HCT116 (cell line): Measurements from ENCODE around the gene APCDD1L. TPM values are rescaled to one million over a fixed set of nuclear protein-coding genes. Genes with fewer than 3 reads are reported as not detected.

Experiments
- ATAC-seq: fragments of 200-7000 bp; cut with Tn5 transposase; 2 replicates; pipeline ENCODE4 v1.9.1; 2020; ENCODE audit warnings: mild to moderate bottlenecking, moderate library complexity
- BruUV-seq: library from RNA; stranded (reverse); fragments of 400-500 nt; replicated peaks from 2 replicates; lab custom pipeline; 2021; lab: Mats Ljungman, UMichigan
- CTCF ChIA-PET: fragments of 300-600 bp; sonication (Branson Sonifier 250); formaldehyde crosslinking; loops from one replicate; lab custom pipeline; 2021; ENCODE audit warnings: antibody characterized with exemption; lab: Charles Lee
- POLR2A ChIA-PET: fragments of 300-600, 350-600 bp; sonication (Branson Sonifier 250); formaldehyde crosslinking; loops from one replicate; lab custom pipeline; 2021; ENCODE audit warnings: antibody characterized with exemption; lab: Charles Lee
- RAD21 ChIA-PET, 2 experiments: fragments of 300-600 bp; sonication (Branson Sonifier 250); formaldehyde crosslinking; loops; one replicate each; lab custom pipeline; 2023; ENCODE audit warnings: low total read pairs in 2 of 2; ENCODE audit not compliant: uncharacterized antibody in 2 of 2, unreplicated experiment in 2 of 2, low non-redundant PET in 1 of 2; lab: Charles Lee
- DNase-seq: peaks from one replicate; pipeline ENCODE4 v3.0.0-alpha.2; 2010; ENCODE audit warnings: low read depth, low spot score
- H2AFZ ChIP-seq: fragments of 200-600 bp; shearing (Covaris generic), sonication (generic); 2 replicates; pipeline ENCODE4 v1.6.1; 2017; ENCODE audit warnings: low read depth, mixed run types, mixed read lengths, antibody characterized with exemption, low read length; ENCODE audit not compliant: poor library complexity, severe bottlenecking
- H3K27ac ChIP-seq: 2 replicates; pipeline ENCODE4 v1.5.1; 2012; ENCODE audit warnings: low read depth, low read length
- H3K27me3 ChIP-seq: fragments of 200-600 bp; sonication (generic); 2 replicates; pipeline ENCODE4 v1.6.1; 2016; ENCODE audit warnings: mixed run types, low read length, mixed read lengths; ENCODE audit not compliant: insufficient read depth
- H3K36me3 ChIP-seq, 2 experiments: fragments of 200-500 bp in 1 of 2; fragments of 200-600 bp in 1 of 2; sonication (Bioruptor generic) in 1 of 2; sonication (generic) in 1 of 2; 2 replicates each; pipeline versions ENCODE4 v1.5.1 to v1.6.1; 2014 to 2016; ENCODE audit warnings: low read length in 2 of 2, inconsistent platforms in 1 of 2, mixed read lengths in 1 of 2, mixed run types in 1 of 2; ENCODE audit not compliant: insufficient read depth in 2 of 2, control insufficient read depth in 1 of 2
- H3K4me1 ChIP-seq, 2 experiments: fragments of 200-600 bp in 1 of 2; sonication (generic) in 1 of 2; 2 replicates each; pipeline versions ENCODE4 v1.5.1 to v1.6.1; 2012 to 2017; ENCODE audit warnings: low read length in 2 of 2, inconsistent platforms in 1 of 2, mild to moderate bottlenecking in 1 of 2, mixed read lengths in 1 of 2, mixed run types in 1 of 2, moderate library complexity in 1 of 2; ENCODE audit not compliant: insufficient read depth in 2 of 2, control insufficient read depth in 1 of 2
- H3K4me2 ChIP-seq: fragments of 200-600 bp; sonication (generic); 2 replicates; pipeline ENCODE4 v1.6.1; 2017; ENCODE audit warnings: mixed run types, low read length, mixed read lengths
- H3K4me3 ChIP-seq, 2 experiments: fragments of 200-600 bp in 1 of 2; sonication (generic) in 1 of 2; replicated peaks in 1 of 2; 2 replicates each; pipeline ENCODE4 v1.5.1; 2011 to 2016; ENCODE audit warnings: low read length in 2 of 2, control low read depth in 1 of 2, low read depth in 1 of 2, mild to moderate bottlenecking in 1 of 2, mixed read lengths in 1 of 2, mixed run types in 1 of 2
- H3K79me2 ChIP-seq: fragments of 200-600 bp; sonication (generic); 2 replicates; pipeline ENCODE4 v1.6.1; 2017; ENCODE audit warnings: mild to moderate bottlenecking, mixed run types, low read length, moderate library complexity, mixed read lengths; ENCODE audit not compliant: insufficient read depth
- H3K9ac ChIP-seq: fragments of 200-600 bp; sonication (generic); 2 replicates; pipeline ENCODE4 v1.6.1; 2016; ENCODE audit warnings: low read length, mixed read lengths
- H3K9me2 ChIP-seq: fragments of 200-600 bp; sonication (generic), shearing (Covaris generic); 2 replicates; pipeline ENCODE4 v1.6.1; 2017; ENCODE audit warnings: mixed run types, mild to moderate bottlenecking, moderate library complexity; ENCODE audit not compliant: insufficient read depth
- H3K9me3 ChIP-seq, 2 experiments: fragments of 200-500 bp in 1 of 2; fragments of 200-600 bp in 1 of 2; sonication (Bioruptor generic) in 1 of 2; sonication (generic) in 1 of 2; 2 replicates each; pipeline ENCODE4 v1.6.1; 2014 to 2017; ENCODE audit warnings: low read length in 2 of 2, mixed read lengths in 2 of 2, inconsistent platforms in 1 of 2, low read depth in 1 of 2, mild to moderate bottlenecking in 1 of 2, mixed run types in 1 of 2, moderate library complexity in 1 of 2; ENCODE audit not compliant: control insufficient read depth in 1 of 2, insufficient read depth in 1 of 2
- H4K20me1 ChIP-seq: fragments of 200-600 bp; sonication (generic), shearing (Covaris generic); 2 replicates; pipeline ENCODE4 v1.6.1; 2017; ENCODE audit warnings: mixed run types, mild to moderate bottlenecking, moderate library complexity; ENCODE audit not compliant: insufficient read depth
- ATF3 ChIP-seq: IDR thresholded peaks from 2 replicates; pipeline ENCODE4 v1.6.1; 2012
- CTCF ChIP-seq, 3 experiments: fragments of 200-600 bp in 1 of 3; sonication (generic) in 1 of 3; IDR thresholded peaks in 2 of 3; conservative IDR thresholded peaks in 1 of 3; 2 replicates each; pipeline ENCODE4 v1.5.1; 2012 to 2017; ENCODE audit warnings: low read depth in 2 of 3, low read length in 2 of 3, antibody characterized with exemption in 1 of 3, borderline replicate concordance in 1 of 3, control low read depth in 1 of 3, mild to moderate bottlenecking in 1 of 3, mixed read lengths in 1 of 3, mixed run types in 1 of 3, moderate library complexity in 1 of 3; ENCODE audit not compliant: insufficient read depth in 1 of 3
- ELF1 ChIP-seq: IDR thresholded peaks from 2 replicates; pipeline ENCODE4 v1.6.1; 2012; ENCODE audit warnings: low read depth, borderline replicate concordance
- FOSL1 ChIP-seq: IDR thresholded peaks from 2 replicates; pipeline ENCODE4 v1.6.1; 2012; ENCODE audit warnings: low read depth
- JUND ChIP-seq: IDR thresholded peaks from 2 replicates; pipeline ENCODE4 v1.6.1; 2012
- MAX ChIP-seq: IDR thresholded peaks from 2 replicates; pipeline ENCODE4 v1.6.1; 2012
- POLR2A ChIP-seq: IDR thresholded peaks from 2 replicates; pipeline ENCODE4 v1.7.0; 2011; ENCODE audit warnings: borderline replicate concordance; ENCODE audit not compliant: insufficient read depth, insufficient read length; ENCODE audit errors: extremely low read depth
- RAD21 ChIP-seq: IDR thresholded peaks from 2 replicates; pipeline ENCODE4 v1.6.1; 2012; ENCODE audit warnings: low read depth, mild to moderate bottlenecking
- REST ChIP-seq: IDR thresholded peaks from 2 replicates; pipeline ENCODE4 v1.6.1; 2012; ENCODE audit warnings: low read depth
- SIN3A ChIP-seq: IDR thresholded peaks from 2 replicates; pipeline ENCODE4 v1.6.1; 2012; ENCODE audit warnings: low read depth
- SP1 ChIP-seq: IDR thresholded peaks from 2 replicates; pipeline ENCODE4 v1.6.1; 2012; ENCODE audit warnings: low read depth
- SRF ChIP-seq: IDR thresholded peaks from 2 replicates; pipeline ENCODE4 v1.6.1; 2012; ENCODE audit warnings: low read depth
- TCF7L2 ChIP-seq: IDR thresholded peaks from 2 replicates; pipeline ENCODE4 v1.7.0; 2011; ENCODE audit warnings: borderline replicate concordance, inconsistent platforms; ENCODE audit not compliant: insufficient read depth, insufficient read length; ENCODE audit errors: extremely low read depth
- YY1 ChIP-seq: IDR thresholded peaks from 2 replicates; pipeline ENCODE4 v1.6.1; 2011; ENCODE audit warnings: low read length, low read depth, moderate library complexity, mild to moderate bottlenecking; ENCODE audit not compliant: insufficient replicate concordance; ENCODE audit errors: extremely low read depth
- ZBTB33 ChIP-seq: IDR thresholded peaks from 2 replicates; pipeline ENCODE4 v1.6.1; 2011; ENCODE audit warnings: mild to moderate bottlenecking, low read length, moderate library complexity; ENCODE audit not compliant: insufficient replicate concordance; ENCODE audit errors: extremely low read depth
- ZNF274 ChIP-seq: fragments of 200-500 bp; sonication (Bioruptor generic); IDR thresholded peaks from 2 replicates; pipeline ENCODE4 v1.6.1; 2014; ENCODE audit warnings: mild to moderate bottlenecking, low read depth, low read length, inconsistent platforms
- intact Hi-C: fragments of 100-400 bp; cut with micrococcal nuclease; formaldehyde crosslinking; loops from 2 replicates; pipeline ENCODE4 v1.10.0; 2022
- total RNA-seq: library from RNA; stranded (reverse); gene quantifications from one replicate; pipeline ENCODE4 v1.2.1, GENCODE V29; 2021; ENCODE audit not compliant: unreplicated experiment

The APCDD1L gene
- total RNA-seq, 1 experiment from 2014 or later, result not detected

- no peaks in the 10 kb centered on the region for H3K9me3 ChIP-seq
- POLR2A ChIA-PET, result no interaction called here
- no peak overlapping the region for H2AFZ ChIP-seq
- no peak overlapping the region for H3K9ac ChIP-seq
- TF ChIP-seq JUND, result no peak
- no peak for TF ChIP-seq ATF3
- TF ChIP-seq CTCF (IDR thresholded peaks at IDR 0.05 in 2 of 3, conservative IDR thresholded peaks at IDR 0.05 in 1 of 3; ENCODE audit: borderline replicate concordance in 1 of 3, insufficient read depth in 1 of 3, low read depth in 2 of 3, low read length in 2 of 3), result no peak
- no peak for TF ChIP-seq RAD21
- no peak for TF ChIP-seq ZBTB33
- no peak for TF ChIP-seq ZNF274
- no peak for TF ChIP-seq YY1
- TF ChIP-seq ELF1, result no peak
- no peak for TF ChIP-seq REST
- TF ChIP-seq FOSL1, result no peak
- TF ChIP-seq SIN3A, result no peak
- no peak for TF ChIP-seq TCF7L2
- no peak for TF ChIP-seq POLR2A
- TF ChIP-seq MAX, result no peak
- TF ChIP-seq SP1, result no peak
- no peak for TF ChIP-seq SRF
- peaks cover under 1% of the 10 kb centered on the region; the same call in 1 of the 2 replicates for H4K20me1 ChIP-seq
- RAD21 ChIA-PET, result no interaction called here
- no peaks in the 10 kb centered on the region for H3K36me3 ChIP-seq
- H3K79me2 ChIP-seq, result peaks cover 91% of the 10 kb centered on the region
- H3K4me3 ChIP-seq, result no peak overlapping the region
- H3K27me3 ChIP-seq, result no peaks in the 10 kb centered on the region
- no peak for DNase-seq
- BruUV-seq, result no TSS peak
- no peaks in the 10 kb centered on the region for H3K9me2 ChIP-seq
- no peak overlapping the region for H3K27ac ChIP-seq
- no peak overlapping the region for H3K4me2 ChIP-seq
- intact Hi-C loops, result no loop called here
- ATAC-seq, result no peak
- H3K4me1 ChIP-seq, result peaks cover 0 to 9% of the 10 kb centered on the region in 2 experiments; a peak in 2 of 4 replicates
- CTCF ChIA-PET, result no interaction called here
Measured at GRCh38 chr20:58421497-58421850, 93.7 kb downstream of the APCDD1L start.
